Pancreas (tissue), 10 donors: ENCODE results near the gene ZHX3. TPM values are rescaled to one million over a fixed set of nuclear protein-coding genes. Genes with fewer than 3 reads are reported as not detected.
A peak's percentile ranks its signal among the peaks of the same experiment; 100 is the strongest.

Source experiments
- ATAC-seq, 4 donors: fragments of 200-7000 bp; cut with Tn5 transposase; one replicate each; pipeline versions ENCODE4 v1.8.0 to v1.9.1; 2020; ENCODE audit warnings: mild to moderate bottlenecking in 4 of 4, moderate library complexity in 4 of 4
- DNase-seq, 6 donors: peaks; one replicate each; pipeline ENCODE4 v3.0.0-alpha.2; 2020
- FAIRE-seq: peaks from 2 replicates; lab custom pipeline; 2012; peaks lifted over from hg19 to GRCh38; lab: Jason Lieb, UNC
- H3K27ac ChIP-seq, 4 donors: fragments of 200-600 bp; sonication (generic); 1 replicate in 3 of 4; 2 replicates in 1 of 4; pipeline versions ENCODE4 v1.5.0 to v1.8.0; 2020
- H3K27me3 ChIP-seq, 4 donors: fragments of 200-600 bp; one replicate each; pipeline ENCODE4 v1.8.0; 2021
- H3K36me3 ChIP-seq, 3 donors: fragments of 200-600 bp; sonication (generic) in 1 of 3; one replicate each; pipeline versions ENCODE4 v1.5.0 to v1.8.0; 2020 to 2021
- H3K4me1 ChIP-seq, 3 donors: fragments of 200-600 bp; one replicate each; pipeline ENCODE4 v1.8.0; 2021
- H3K4me3 ChIP-seq, 4 donors: fragments of 200-600 bp; sonication (generic) in 2 of 4; one replicate each; pipeline versions ENCODE4 v1.5.0 to v1.8.0; 2020 to 2021
- H3K9me3 ChIP-seq, 4 donors: fragments of 200-600 bp; one replicate each; pipeline ENCODE4 v1.8.0; 2021
- CTCF ChIP-seq, 4 donors: fragments of 200-600 bp; sonication (generic) in 3 of 4; IDR thresholded peaks; one replicate each; pipeline versions ENCODE4 v1.5.0 to v1.8.0; 2021; ENCODE audit warnings: antibody characterized with exemption in 4 of 4
- WGBS, 2 donors: extraction: QIAGEN DNeasy Blood & Tissue Kit; methylation state at CpG; one replicate each; pipeline ENCODE4 v1.1.7; 2013; 5-methylcytosine and 5-hydroxymethylcytosine counted together
- intact Hi-C, 3 donors: fragments of 100-400 bp; cut with DNase I; formaldehyde crosslinking; loops; one replicate each; pipeline versions ENCODE4 v1.11.1 to v1.14.2; 2022
- polyA plus RNA-seq, 2 donors: library from polyadenylated mRNA; stranded (reverse); fragments of 200-250 nt; gene quantifications; one replicate each; pipeline ENCODE4 v1.2.3, GENCODE V29; 2013
- total RNA-seq, 6 donors: library from RNA; stranded (reverse); fragmentation: NEBNext Ultra II Directional in 4 of 6; extraction: Animal tissue kit (Norgen Biotek cat#: 25700) in 4 of 6; gene quantifications; one replicate each; pipeline versions ENCODE4 v1.2.1 to v1.2.4, GENCODE V29; 2021 to 2023
- donor health status: healthy with polysubstance abuse.
- donor health status: DM: no; HTN: no; CAD: no; lungs with moderate emphysema.
- donor health status: DM: no; HTN: no; CAD: no.
- donor health status: control.
- donor health status: control.
- donor health status: Bipolar disorder and iron deficiency.
- donor health status: DM: yes; HTN: yes; CAD: no.
- donor health status: DM: no; HTN: no; CAD: no.
- donor health status: DM: no; HTN: no; CAD: no.
- donor health status: DM: yes; HTN: yes; CAD: no.

ZHX3 gene
- total and polyA plus RNA-seq, 8 donors, result 7.9 to 17.3 (median 13.0) TPM

DNA sequence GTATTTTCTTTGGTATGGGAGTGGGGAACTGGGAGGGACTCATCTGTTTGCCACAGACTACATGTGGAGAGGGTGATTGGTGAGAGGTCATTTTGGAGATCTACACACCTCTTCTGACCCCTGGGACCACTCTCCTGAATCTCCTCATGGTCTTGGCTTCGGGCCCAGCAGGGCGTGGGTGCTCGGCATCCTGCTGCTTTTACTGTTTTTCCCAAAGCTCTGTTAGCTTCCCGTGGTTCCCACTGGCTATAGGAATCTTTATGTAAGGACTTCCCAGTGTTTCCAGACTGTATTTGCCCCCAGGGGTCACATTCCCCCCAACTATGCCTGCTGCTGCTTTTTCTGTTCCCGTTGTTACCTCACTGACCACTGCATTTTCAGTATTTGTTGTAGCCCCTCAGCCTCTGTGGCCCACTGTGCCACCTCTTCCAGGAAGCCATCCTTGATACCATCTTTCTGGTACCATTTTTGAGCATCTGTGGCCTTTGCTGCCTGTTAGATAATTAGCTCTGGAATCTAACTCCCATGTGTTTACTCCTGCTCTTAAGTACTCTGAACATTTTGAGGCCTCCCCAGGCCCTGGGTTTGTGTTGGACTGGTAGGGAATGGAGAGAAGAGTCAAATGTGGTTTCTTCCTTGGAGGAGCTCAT is 165.3 kb downstream of the ZHX3 start:
- H3K27ac ChIP-seq, result no peak overlapping the region
- FAIRE-seq, result no peak

DNA sequence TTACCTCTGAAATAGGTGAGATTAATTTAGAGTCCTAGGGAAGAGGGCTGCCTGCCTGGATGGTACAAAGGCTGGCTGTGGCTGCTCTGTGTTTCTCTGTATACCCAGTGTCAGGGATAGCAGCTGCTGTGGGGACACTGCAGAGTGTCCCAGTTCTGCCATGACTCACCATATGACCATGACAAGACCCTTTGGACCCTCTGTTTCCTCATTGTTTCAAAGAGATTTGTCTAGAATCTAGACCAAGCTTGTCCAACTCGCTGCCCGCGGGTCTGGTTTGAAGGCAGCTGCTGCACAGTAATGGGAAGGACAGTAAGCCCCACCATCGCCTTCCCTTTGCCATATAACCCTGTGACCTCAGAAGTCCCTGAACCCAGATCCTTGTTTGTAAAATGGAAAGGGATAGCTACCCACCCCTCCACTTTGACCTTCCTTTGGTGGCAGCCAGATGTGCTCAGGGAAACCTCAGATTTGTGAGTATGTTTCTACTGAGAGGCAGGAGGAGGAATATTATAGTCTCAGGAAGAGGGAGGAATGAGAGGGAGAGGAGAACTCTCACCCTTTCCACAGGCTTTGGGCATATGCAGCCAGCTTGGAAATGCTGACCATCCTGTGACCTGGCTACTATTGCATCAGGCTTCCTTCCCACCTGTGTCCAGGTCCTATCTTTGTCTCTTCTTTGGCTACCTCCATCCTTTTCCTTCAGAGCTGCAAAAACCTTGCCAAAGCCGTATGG is 166.2 kb downstream of the ZHX3 start:
- Histone ChIP-seq H3K4me3 (no peak overlapping the region), H3K27ac (no peak overlapping the region), H3K27me3 (no peaks in the 10 kb centered on the region), H3K36me3 (no peaks in the 10 kb centered on the region), H3K4me1 (no peaks in the 10 kb centered on the region), H3K9me3 (no peaks in the 10 kb centered on the region)
- intact Hi-C loops, result no loop called here
- ATAC-seq (no peak), DNase-seq (no peak), FAIRE-seq (no peak)
- no peak for TF ChIP-seq CTCF (IDR thresholded peaks at IDR 0.05)
- WGBS, 2 donors, result 90 to 94% methylated on average over 5 of the region's 5 CpGs

More for the DNA sequence above, 165.3 kb downstream of the ZHX3 start:
- DNase-seq (peak in 1 of 6 donors; percentile 4), ATAC-seq (no peak)
- no peaks in the 10 kb centered on the region for H3K9me3 ChIP-seq
- no peak overlapping the region for H3K4me3 ChIP-seq
- no peaks in the 10 kb centered on the region for H3K4me1 ChIP-seq
- no peaks in the 10 kb centered on the region for H3K36me3 ChIP-seq
- TF ChIP-seq CTCF (IDR thresholded peaks at IDR 0.05), result no peak
- intact Hi-C loops, result no loop called here
- H3K27me3 ChIP-seq, result no peaks in the 10 kb centered on the region
- 71 to 74% methylated on average over 5 of the region's 5 CpGs for WGBS, 2 donors

GRCh38 chr20:41150664-41151063 is 166.9 kb downstream of the ZHX3 start:
- ATAC-seq, result peak in 2 of 4 donors; percentile 45 to 57
- no peaks in the 10 kb centered on the region for H3K9me3 ChIP-seq

DNA sequence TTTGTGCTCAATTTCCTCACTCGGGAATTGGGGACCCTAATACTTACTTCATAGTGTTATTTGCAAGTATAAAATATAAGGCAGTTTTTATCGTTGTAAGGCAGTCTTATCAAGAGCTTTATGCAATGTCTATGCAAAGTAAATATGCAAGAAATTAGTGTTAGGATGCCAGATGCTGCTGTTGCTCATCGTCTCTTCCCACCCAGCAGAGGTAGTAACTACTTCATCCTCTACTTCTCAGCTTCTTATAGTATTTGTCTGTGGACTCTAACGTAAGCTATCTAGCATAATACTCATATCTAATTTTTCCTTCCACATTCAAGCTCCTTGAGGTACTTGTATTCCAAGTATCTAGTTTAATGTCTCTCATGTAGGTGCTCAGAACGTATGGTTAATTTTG is 168.6 kb downstream of the ZHX3 start:
- DNase-seq, result no peak
- 76 to 78% methylated on average over 5 of the region's 5 CpGs for WGBS, 2 donors
- no peaks in the 10 kb centered on the region for H3K27me3 ChIP-seq

More at GRCh38 chr20:41150664-41151063, 166.9 kb downstream of the ZHX3 start:
- FAIRE-seq (no peak), DNase-seq (no peak)
- H3K4me3 ChIP-seq, result no peak overlapping the region
- no peaks in the 10 kb centered on the region for H3K4me1 ChIP-seq
- WGBS, 2 donors, result 52 to 54% methylated on average over 3 of the region's 3 CpGs
- H3K36me3 ChIP-seq, result no peaks in the 10 kb centered on the region
- H3K27ac ChIP-seq, result no peak overlapping the region
- intact Hi-C loops, result no loop called here
- TF ChIP-seq CTCF (IDR thresholded peaks at IDR 0.05), result no peak
- no peaks in the 10 kb centered on the region for H3K27me3 ChIP-seq

More for the DNA sequence above, 168.6 kb downstream of the ZHX3 start:
- no peaks in the 10 kb centered on the region for H3K9me3 ChIP-seq
- ATAC-seq (no peak), FAIRE-seq (no peak)
- no peaks in the 10 kb centered on the region for H3K4me1 ChIP-seq
- H3K27ac ChIP-seq, result no peak overlapping the region
- no peak overlapping the region for H3K4me3 ChIP-seq
- TF ChIP-seq CTCF (IDR thresholded peaks at IDR 0.05), result no peak
- intact Hi-C loops, result no loop called here
- H3K36me3 ChIP-seq, result no peaks in the 10 kb centered on the region
